DOHH2 (cell line): Measurements from ENCODE around the gene FBXL12.
"Not testable (repeated sequence)": the region's sequence is repeated elsewhere in the genome, so short reads cannot be mapped to it uniquely, and the experiment has no call there.

Experiments
- H3F3A ChIP-seq: fragments of 200-600 bp; sonication (generic), shearing (Covaris generic); 2 replicates; pipeline ENCODE4 v1.6.0; 2016; ENCODE audit warnings: antibody characterized with exemption, mild to moderate bottlenecking; ENCODE audit not compliant: control insufficient read depth, insufficient read depth
- H3K27ac ChIP-seq: fragments of 200-600 bp; sonication (generic); 2 replicates; pipeline ENCODE4 v1.5.1; 2014; ENCODE audit warnings: low read depth, mild to moderate bottlenecking, low read length, moderate library complexity
- H3K27me3 ChIP-seq: fragments of 200-600 bp; sonication (generic); 2 replicates; pipeline ENCODE4 v1.6.1; 2014; ENCODE audit warnings: mild to moderate bottlenecking, low read length, mixed read lengths; ENCODE audit not compliant: control insufficient read depth
- H3K36me3 ChIP-seq: fragments of 200-600 bp; sonication (generic); 2 replicates; pipeline ENCODE4 v1.6.1; 2014; ENCODE audit warnings: mild to moderate bottlenecking, low read length, moderate library complexity, mixed read lengths; ENCODE audit not compliant: control insufficient read depth
- H3K4me1 ChIP-seq: fragments of 200-600 bp; sonication (generic); 2 replicates; pipeline ENCODE4 v1.6.1; 2014; ENCODE audit warnings: mild to moderate bottlenecking, low read length, mixed read lengths; ENCODE audit not compliant: control insufficient read depth
- H3K4me2 ChIP-seq: fragments of 200-600 bp; sonication (generic); 2 replicates; pipeline ENCODE4 v1.6.0; 2014; ENCODE audit warnings: mild to moderate bottlenecking, low read length, moderate library complexity
- H3K4me3 ChIP-seq: fragments of 200-600 bp; sonication (generic); 2 replicates; pipeline ENCODE4 v1.5.1; 2014; ENCODE audit warnings: mild to moderate bottlenecking, low read length, mixed read lengths
- H3K79me2 ChIP-seq: fragments of 200-600 bp; sonication (generic); 2 replicates; pipeline ENCODE4 v1.6.1; 2014; ENCODE audit warnings: mild to moderate bottlenecking, low read length, mixed read lengths; ENCODE audit not compliant: control insufficient read depth
- H3K9me2 ChIP-seq: fragments of 200-600 bp; sonication (generic); replicated peaks from 2 replicates; pipeline ENCODE4 v1.6.1; 2014; ENCODE audit warnings: mild to moderate bottlenecking, low read length, mixed read lengths; ENCODE audit not compliant: control insufficient read depth
- H3K9me3 ChIP-seq: fragments of 200-600 bp; sonication (generic); 2 replicates; pipeline ENCODE4 v1.6.1; 2014; ENCODE audit warnings: antibody characterized with exemption, low read length, mixed read lengths; ENCODE audit not compliant: control insufficient read depth, insufficient read depth
- H4K20me1 ChIP-seq: fragments of 200-600 bp; sonication (generic); 2 replicates; pipeline ENCODE4 v1.6.0; 2014; ENCODE audit warnings: low read depth, mild to moderate bottlenecking, antibody characterized with exemption, low read length, moderate library complexity; ENCODE audit not compliant: control insufficient read depth, insufficient read depth
- CTCF ChIP-seq: fragments of 200-600 bp; sonication (generic); IDR thresholded peaks from one replicate; pipeline ENCODE4 v1.5.1; 2014; ENCODE audit warnings: antibody characterized with exemption, mild to moderate bottlenecking, low read depth, low read length; ENCODE audit not compliant: poor library complexity, severe bottlenecking
- EZH2phosphoT487 ChIP-seq: fragments of 200-600 bp; sonication (generic); IDR thresholded peaks from 2 replicates; pipeline ENCODE4 v1.6.1; 2017; ENCODE audit warnings: borderline replicate concordance, mild to moderate bottlenecking, antibody characterized with exemption, low read length, moderate library complexity, mixed read lengths

FBXL12 gene

DNA sequence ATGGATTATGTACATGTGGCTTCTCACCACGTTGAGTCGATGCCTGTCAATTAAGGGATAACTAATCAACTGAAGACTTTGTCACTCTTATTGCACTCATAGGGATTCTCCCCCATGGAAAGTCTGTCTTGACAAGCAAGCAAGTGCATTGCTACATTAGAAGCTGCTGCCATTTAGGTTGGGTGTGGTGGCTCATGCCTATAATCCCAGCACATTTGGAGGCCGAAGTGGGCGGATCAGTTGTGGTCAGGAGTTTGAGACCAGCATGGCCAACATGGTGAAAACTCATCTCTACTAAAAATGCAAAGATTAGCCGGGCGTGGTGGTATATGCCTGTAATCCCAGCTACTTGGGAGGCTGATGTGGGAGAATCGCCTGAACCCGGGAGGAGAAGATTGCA lies 32.1 kb downstream of the FBXL12 start:
- Histone ChIP-seq H3K4me1 (peaks cover 13% of the 10 kb centered on the region), H3K27ac (no peak overlapping the region)

DNA sequence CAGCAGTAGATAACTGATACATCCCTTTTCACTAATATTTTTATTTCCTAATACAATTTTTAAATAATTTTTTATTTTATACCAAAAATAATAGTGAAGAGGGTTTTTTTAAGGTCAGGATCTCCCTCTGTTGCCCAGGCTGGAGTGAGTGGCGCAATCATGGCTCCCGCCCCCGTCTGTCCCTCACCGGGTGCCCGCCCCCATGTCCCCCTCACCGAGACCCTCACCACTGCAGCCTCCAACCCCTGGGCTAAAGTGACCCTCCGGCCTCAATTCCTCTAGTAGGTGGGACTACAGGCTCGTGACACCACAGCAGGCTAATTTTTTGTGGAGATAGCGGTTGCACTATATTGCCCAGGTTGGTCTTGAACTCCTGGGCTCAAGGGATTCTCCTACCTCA lies 32.5 kb downstream of the FBXL12 start:
- Histone ChIP-seq H3K9me3 (no peaks in the 10 kb centered on the region), H3F3A (no peaks in the 10 kb centered on the region), H3K36me3 (no peaks in the 10 kb centered on the region), H3K27me3 (no peaks in the 10 kb centered on the region), H3K4me3 (peak overlapping the region; percentile 84), H3K9me2 (no peaks in the 10 kb centered on the region), H3K79me2 (no peaks in the 10 kb centered on the region), H3K4me2 (peak overlapping the region; percentile 83), H3K27ac (no peak overlapping the region), H3K4me1 (peaks cover 13% of the 10 kb centered on the region), H4K20me1 (no peaks in the 10 kb centered on the region)
- TF ChIP-seq CTCF, result no peak
- no peak for TF ChIP-seq EZH2phosphoT487

More for the DNA sequence above, 32.1 kb downstream of the FBXL12 start:
- H3K9me3 ChIP-seq, result no peaks in the 10 kb centered on the region
- no peaks in the 10 kb centered on the region for H3K9me2 ChIP-seq
- H3K4me3 ChIP-seq, result no peak overlapping the region; the same call in 1 of the 2 replicates
- no peaks in the 10 kb centered on the region for H3F3A ChIP-seq
- no peaks in the 10 kb centered on the region for H3K36me3 ChIP-seq
- H3K27me3 ChIP-seq, result no peaks in the 10 kb centered on the region
- no peak for TF ChIP-seq CTCF
- TF ChIP-seq EZH2phosphoT487, result no peak
- no peaks in the 10 kb centered on the region for H3K79me2 ChIP-seq
- H3K4me2 ChIP-seq, result peak overlapping the region; percentile 83; the same call in 1 of the 2 replicates
- no peaks in the 10 kb centered on the region for H4K20me1 ChIP-seq

DNA sequence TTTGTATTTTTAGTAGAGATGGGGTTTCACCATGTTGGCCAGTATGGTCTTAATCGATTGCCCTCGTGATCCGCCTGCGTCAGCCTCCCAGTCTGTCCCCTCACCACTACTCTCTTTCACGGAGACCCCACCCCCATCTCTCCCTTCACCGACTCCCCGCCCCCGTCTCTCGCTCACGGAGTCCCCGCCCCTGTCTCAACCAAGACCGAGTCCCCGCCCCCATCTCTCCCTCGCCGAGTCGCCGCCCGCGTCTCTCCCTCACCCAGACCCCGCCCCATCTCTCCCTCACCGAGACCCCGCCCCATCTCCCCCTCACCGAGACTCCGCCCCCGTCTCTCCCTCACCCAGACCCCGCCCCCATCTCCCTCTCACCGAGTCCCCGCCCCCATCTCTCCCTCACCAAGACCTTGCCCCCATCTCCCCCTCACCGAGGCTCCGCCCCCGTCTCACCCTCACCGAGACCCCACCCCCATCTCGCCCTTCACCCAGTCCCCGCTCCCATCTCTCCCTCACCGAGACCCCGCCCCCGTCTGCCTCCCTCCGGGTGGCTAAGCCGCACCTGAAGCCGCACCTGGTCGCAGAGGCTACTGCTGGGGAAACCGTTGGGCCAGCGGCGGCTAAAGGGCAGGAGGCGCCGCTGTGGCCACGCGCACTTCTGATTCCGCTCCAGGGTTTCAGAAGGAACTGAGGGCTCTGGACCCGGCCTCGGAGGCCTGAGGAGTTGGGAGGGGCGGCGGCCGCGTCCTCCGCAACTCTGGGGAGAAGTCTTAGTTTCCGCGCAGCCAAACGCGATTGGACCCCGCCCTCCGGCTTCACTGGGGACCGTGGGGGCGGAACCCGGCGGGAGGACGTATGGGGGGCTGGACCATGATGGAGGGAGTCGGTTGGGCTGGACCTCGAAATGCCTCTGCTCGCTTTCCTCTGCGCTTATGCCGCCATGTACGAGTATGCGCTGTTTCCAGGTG lies 33.2 kb downstream of the FBXL12 start:
- H3F3A ChIP-seq, result no peaks in the 10 kb centered on the region
- no peaks in the 10 kb centered on the region for H4K20me1 ChIP-seq
- H3K9me2 ChIP-seq, result no peaks in the 10 kb centered on the region
- H3K27ac ChIP-seq, result peak overlapping the region; percentile 67
- H3K9me3 ChIP-seq, result no peaks in the 10 kb centered on the region
- H3K4me3 ChIP-seq, result peak overlapping the region; percentile 84
- TF ChIP-seq EZH2phosphoT487 (no peak), CTCF (no peak)
- H3K36me3 ChIP-seq, result no peaks in the 10 kb centered on the region
- peak overlapping the region; percentile 83 for H3K4me2 ChIP-seq
- peaks cover 11% of the 10 kb centered on the region for H3K4me1 ChIP-seq
- H3K79me2 ChIP-seq, result no peaks in the 10 kb centered on the region
- H3K27me3 ChIP-seq, result no peaks in the 10 kb centered on the region

DNA sequence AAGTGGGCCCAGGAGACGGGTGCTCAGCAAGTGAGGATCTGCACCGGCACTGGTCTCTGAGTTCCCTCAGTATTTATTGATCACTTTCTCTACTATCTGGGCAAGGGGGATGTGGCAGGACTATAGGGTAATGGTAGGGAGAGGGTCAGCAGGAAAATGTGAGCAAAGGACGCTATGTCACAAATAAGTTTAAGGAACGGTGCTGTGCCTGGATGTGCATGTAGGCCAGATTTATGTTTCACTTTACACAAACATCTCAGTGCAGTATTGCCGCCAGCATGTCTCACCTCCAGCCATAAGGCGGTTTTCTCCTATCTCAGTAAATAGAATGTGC lies 34.7 kb downstream of the FBXL12 start:
- H3F3A ChIP-seq, H3K4me3 ChIP-seq, H4K20me1 ChIP-seq, H3K4me2 ChIP-seq, H3K9me3 ChIP-seq, H3K9me2 ChIP-seq, H3K27ac ChIP-seq, H3K79me2 ChIP-seq, H3K36me3 ChIP-seq, H3K27me3 ChIP-seq: not testable (repeated sequence)
- H3K4me1 ChIP-seq, result peaks cover 11% of the 10 kb centered on the region
